ENCODE measurements around the gene DYNC1LI2.

The DYNC1LI2 gene

GRCh38 chr16:66740010-66740409 lies 11.4 kb downstream of the DYNC1LI2 start:
- Histone ChIP-seq H3K4me3 (ENCODE audit: low read length) (no peak overlapping the region), H3K36me3 (ENCODE audit: insufficient read depth, low read length) (peaks cover 96% of the 10 kb centered on the region), H3K9me3 (ENCODE audit: insufficient read depth, low read depth, low read length) (no peaks in the 10 kb centered on the region), H3K27me3 (ENCODE audit: insufficient read depth, low read length) (no peaks in the 10 kb centered on the region), H3K4me1 (ENCODE audit: insufficient read depth, low read length) (peaks cover 13% of the 10 kb centered on the region), H3K27ac (ENCODE audit: low read depth, low read length) (peak overlapping the region; percentile 28; the same call in 1 of the 2 replicates), H3K9ac (ENCODE audit: low read depth, low read length) (no peak overlapping the region)
- WGBS = 15% methylated on average over 2 of the region's 2 CpGs

DNA sequence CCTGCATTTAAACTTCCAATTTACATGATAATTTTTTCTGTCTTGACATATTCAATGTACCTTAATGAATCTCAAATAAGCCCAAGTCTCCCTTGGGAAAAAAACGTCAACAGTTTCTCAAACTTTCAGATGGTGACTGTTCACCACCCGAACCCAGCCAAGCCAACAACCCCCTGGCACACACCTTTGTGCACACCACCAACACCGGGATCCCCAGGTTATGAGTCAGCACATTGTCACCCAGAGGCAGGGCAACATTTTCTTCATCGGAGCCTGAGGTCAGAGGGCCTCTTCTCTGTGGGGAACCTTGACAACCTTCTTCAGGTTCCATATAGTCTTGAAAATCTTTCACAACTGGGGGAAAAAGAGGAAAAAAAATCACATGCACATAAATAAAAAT lies 15.5 kb downstream of the DYNC1LI2 start:
- Histone ChIP-seq H3K4me3 (ENCODE audit: low read length) (no peak overlapping the region), H3K9me3 (ENCODE audit: insufficient read depth, low read depth, low read length) (no peaks in the 10 kb centered on the region), H3K4me1 (ENCODE audit: insufficient read depth, low read length) (peaks cover 7% of the 10 kb centered on the region), H3K27me3 (ENCODE audit: insufficient read depth, low read length) (no peaks in the 10 kb centered on the region), H3K36me3 (ENCODE audit: insufficient read depth, low read length) (peaks cover 96% of the 10 kb centered on the region), H3K27ac (ENCODE audit: low read depth, low read length) (no peak overlapping the region), H3K9ac (ENCODE audit: low read depth, low read length) (no peak overlapping the region)
- 95% methylated on average over 4 of the region's 4 CpGs for WGBS

GRCh38 chr16:66731101-66731500 lies 20.3 kb downstream of the DYNC1LI2 start:
- no peaks in the 10 kb centered on the region for H3K9me3 ChIP-seq (ENCODE audit: insufficient read depth, low read depth, low read length)
- H3K27me3 ChIP-seq (ENCODE audit: insufficient read depth, low read length) = no peaks in the 10 kb centered on the region
- peaks cover 93% of the 10 kb centered on the region for H3K36me3 ChIP-seq (ENCODE audit: insufficient read depth, low read length)
- H3K9ac ChIP-seq (ENCODE audit: low read depth, low read length) = no peak overlapping the region
- no peak overlapping the region for H3K4me3 ChIP-seq (ENCODE audit: low read length)
- H3K27ac ChIP-seq (ENCODE audit: low read depth, low read length) = no peak overlapping the region
- whole genome bisulfite sequencing = 79% methylated on average over 7 of the region's 7 CpGs
- peaks cover 24% of the 10 kb centered on the region for H3K4me1 ChIP-seq (ENCODE audit: insufficient read depth, low read length)

DNA sequence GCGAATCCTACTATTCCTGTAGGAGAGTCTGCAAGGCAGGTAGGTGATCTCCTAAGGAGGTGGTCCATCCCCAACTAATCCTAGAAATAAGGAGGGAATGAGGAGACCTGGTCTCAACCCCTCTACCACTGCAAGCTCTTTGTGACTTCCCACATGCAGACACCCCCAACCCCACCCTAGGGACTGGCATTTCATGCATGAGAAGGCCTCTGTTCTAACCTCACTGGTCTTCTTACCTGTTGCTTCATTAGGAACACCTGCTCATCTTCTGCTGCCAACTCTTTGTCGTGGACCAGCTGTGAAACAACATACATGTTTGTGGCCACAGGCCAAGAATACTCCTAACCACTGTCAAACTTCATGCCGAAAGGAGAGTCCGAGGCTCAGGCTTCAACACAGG lies 22.6 kb downstream of the DYNC1LI2 start:
- Histone ChIP-seq H3K4me1 (ENCODE audit: insufficient read depth, low read length) (peaks cover 24% of the 10 kb centered on the region), H3K9ac (ENCODE audit: low read depth, low read length) (no peak overlapping the region; the same call in 1 of the 2 replicates), H3K27ac (ENCODE audit: low read depth, low read length) (peak overlapping the region; percentile 85; the same call in 1 of the 2 replicates), H3K9me3 (ENCODE audit: insufficient read depth, low read depth, low read length) (no peaks in the 10 kb centered on the region), H3K27me3 (ENCODE audit: insufficient read depth, low read length) (no peaks in the 10 kb centered on the region), H3K4me3 (ENCODE audit: low read length) (no peak overlapping the region), H3K36me3 (ENCODE audit: insufficient read depth, low read length) (peaks cover 94% of the 10 kb centered on the region)
- WGBS = 94% methylated on average over 4 of the region's 4 CpGs

DNA sequence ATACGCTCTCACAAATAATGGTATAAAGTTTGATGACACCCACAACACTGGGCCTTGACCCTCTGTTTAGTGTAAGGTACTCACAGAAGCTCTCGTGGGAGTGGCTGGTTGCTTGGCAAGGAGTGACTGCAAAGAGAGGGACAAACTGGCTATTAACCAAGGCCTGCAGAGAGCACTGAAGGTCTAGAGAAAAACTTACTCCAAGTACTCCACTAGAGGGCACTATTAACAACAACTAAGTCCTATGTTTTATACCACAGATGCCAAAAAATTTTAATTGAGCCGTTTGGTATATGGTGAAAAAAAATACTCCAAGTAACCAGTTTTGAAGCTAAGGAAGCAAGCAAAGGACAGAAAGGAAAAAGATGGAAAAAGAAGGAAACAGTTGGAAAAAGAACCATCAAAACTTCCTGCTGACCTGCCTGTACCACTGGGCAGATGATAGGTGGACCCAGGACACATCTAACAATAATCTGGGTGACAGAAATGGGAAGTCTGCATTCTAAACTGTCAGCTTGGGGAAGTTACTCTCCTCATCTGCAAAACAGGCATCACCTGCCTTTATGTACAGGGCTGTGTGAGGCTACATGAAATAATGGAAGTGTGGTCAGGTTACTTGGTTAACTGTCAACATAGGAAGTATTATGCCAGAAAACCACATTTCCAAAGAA lies 23.2 kb downstream of the DYNC1LI2 start:
- Histone ChIP-seq H3K27ac (ENCODE audit: low read depth, low read length) (peak overlapping the region; percentile 85; the same call in 1 of the 2 replicates), H3K4me1 (ENCODE audit: insufficient read depth, low read length) (peaks cover 24% of the 10 kb centered on the region), H3K9ac (ENCODE audit: low read depth, low read length) (no peak overlapping the region), H3K36me3 (ENCODE audit: insufficient read depth, low read length) (peaks cover 94% of the 10 kb centered on the region), H3K9me3 (ENCODE audit: insufficient read depth, low read depth, low read length) (no peaks in the 10 kb centered on the region), H3K4me3 (ENCODE audit: low read length) (no peak overlapping the region), H3K27me3 (ENCODE audit: insufficient read depth, low read length) (no peaks in the 10 kb centered on the region)
- 76% methylated on average over 3 of the region's 3 CpGs for WGBS

- Histone ChIP-seq H3K36me3 (ENCODE audit: insufficient read depth, low read length) (peaks cover 68% of the 10 kb centered on the region), H3K27ac (ENCODE audit: low read depth, low read length) (no peak overlapping the region), H3K27me3 (ENCODE audit: insufficient read depth, low read length) (no peaks in the 10 kb centered on the region), H3K9ac (ENCODE audit: low read depth, low read length) (no peak overlapping the region), H3K4me3 (ENCODE audit: low read length) (no peak overlapping the region), H3K9me3 (ENCODE audit: insufficient read depth, low read depth, low read length) (no peaks in the 10 kb centered on the region), H3K4me1 (ENCODE audit: insufficient read depth, low read length) (no peaks in the 10 kb centered on the region)
- 91% methylated on average over 3 of the region's 3 CpGs for WGBS
Measured at GRCh38 chr16:66720766-66721165, 30.6 kb downstream of the DYNC1LI2 start.

- Histone ChIP-seq H3K4me1 (ENCODE audit: insufficient read depth, low read length) (no peaks in the 10 kb centered on the region), H3K36me3 (ENCODE audit: insufficient read depth, low read length) (peaks cover 53% of the 10 kb centered on the region), H3K27ac (ENCODE audit: low read depth, low read length) (no peak overlapping the region), H3K4me3 (ENCODE audit: low read length) (no peak overlapping the region), H3K9me3 (ENCODE audit: insufficient read depth, low read depth, low read length) (no peaks in the 10 kb centered on the region), H3K27me3 (ENCODE audit: insufficient read depth, low read length) (no peaks in the 10 kb centered on the region), H3K9ac (ENCODE audit: low read depth, low read length) (no peak overlapping the region)
- WGBS = 95% methylated on average over 4 of the region's 4 CpGs
Measured at GRCh38 chr16:66719246-66719645, 32.2 kb downstream of the DYNC1LI2 start.

DNA sequence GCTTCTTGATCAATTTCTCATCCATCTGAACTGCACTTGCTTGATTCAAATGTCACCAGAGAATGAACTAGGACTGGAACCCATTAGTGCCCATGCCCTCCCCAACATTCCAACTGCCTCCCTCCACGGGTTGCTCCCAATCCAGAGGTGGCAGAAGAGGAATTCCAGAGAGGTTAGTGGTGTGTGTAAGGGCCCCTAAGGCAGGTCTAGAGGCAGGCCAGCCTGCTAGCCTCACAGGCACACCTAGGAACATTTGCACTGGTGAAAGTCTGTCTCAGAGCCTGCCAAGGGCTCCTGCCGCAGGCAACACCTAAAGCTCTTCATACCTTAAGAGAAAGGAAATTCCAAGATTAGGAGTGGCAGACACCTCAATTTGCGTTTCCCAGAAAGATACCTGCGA lies 33.6 kb downstream of the DYNC1LI2 start:
- H3K36me3 ChIP-seq (ENCODE audit: insufficient read depth, low read length) = peaks cover 39% of the 10 kb centered on the region
- H3K27ac ChIP-seq (ENCODE audit: low read depth, low read length) = no peak overlapping the region; the same call in 1 of the 2 replicates
- no peaks in the 10 kb centered on the region for H3K27me3 ChIP-seq (ENCODE audit: insufficient read depth, low read length)
- H3K4me3 ChIP-seq (ENCODE audit: low read length) = no peak overlapping the region
- no peaks in the 10 kb centered on the region for H3K4me1 ChIP-seq (ENCODE audit: insufficient read depth, low read length)
- no peak overlapping the region for H3K9ac ChIP-seq (ENCODE audit: low read depth, low read length)
- H3K9me3 ChIP-seq (ENCODE audit: insufficient read depth, low read depth, low read length) = no peaks in the 10 kb centered on the region
- 94% methylated on average over 3 of the region's 4 CpGs for WGBS

GRCh38 chr16:66717112-66717675 lies 34.2 kb downstream of the DYNC1LI2 start:
- no peak overlapping the region for H3K4me3 ChIP-seq (ENCODE audit: low read length)
- H3K36me3 ChIP-seq (ENCODE audit: insufficient read depth, low read length) = peaks cover 33% of the 10 kb centered on the region
- H3K9ac ChIP-seq (ENCODE audit: low read depth, low read length) = no peak overlapping the region
- WGBS = 80% methylated on average over 12 of the region's 12 CpGs
- no peak overlapping the region for H3K27ac ChIP-seq (ENCODE audit: low read depth, low read length)
- no peaks in the 10 kb centered on the region for H3K27me3 ChIP-seq (ENCODE audit: insufficient read depth, low read length)
- no peaks in the 10 kb centered on the region for H3K4me1 ChIP-seq (ENCODE audit: insufficient read depth, low read length)
- H3K9me3 ChIP-seq (ENCODE audit: insufficient read depth, low read depth, low read length) = no peaks in the 10 kb centered on the region

DNA sequence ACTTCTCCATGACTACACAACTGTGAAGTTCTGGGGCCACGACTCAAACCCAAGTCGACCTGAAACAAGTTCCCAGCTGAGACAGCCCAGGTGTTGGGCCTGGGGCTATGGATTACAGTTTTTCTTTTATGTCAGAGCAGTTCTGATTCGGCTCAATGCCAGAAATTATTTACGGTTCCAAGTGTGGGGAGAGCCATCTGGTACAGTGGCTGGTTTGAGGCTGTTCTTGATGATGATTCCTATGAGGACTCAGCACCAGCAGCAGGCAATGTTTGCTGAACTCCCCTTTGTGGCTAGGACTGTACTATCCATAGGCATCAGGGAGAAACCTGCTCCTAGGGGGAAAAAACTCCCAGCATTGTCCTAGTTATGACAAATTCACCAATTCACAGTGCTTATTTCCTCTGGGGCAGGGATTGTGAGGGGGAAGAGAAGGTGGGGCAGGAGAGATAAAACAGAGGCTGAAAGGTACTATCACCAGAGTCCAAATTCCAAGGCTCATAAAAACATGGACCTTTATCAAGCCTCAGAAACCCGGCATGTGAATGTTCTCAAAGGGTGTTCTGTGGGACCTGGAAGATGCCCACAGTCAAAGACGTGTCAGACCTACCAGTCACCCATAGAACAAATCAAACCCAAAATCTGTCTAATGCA lies 36.6 kb downstream of the DYNC1LI2 start:
- Histone ChIP-seq H3K36me3 (ENCODE audit: insufficient read depth, low read length) (peaks cover 10% of the 10 kb centered on the region), H3K27me3 (ENCODE audit: insufficient read depth, low read length) (no peaks in the 10 kb centered on the region), H3K9ac (ENCODE audit: low read depth, low read length) (no peak overlapping the region), H3K4me3 (ENCODE audit: low read length) (no peak overlapping the region), H3K4me1 (ENCODE audit: insufficient read depth, low read length) (no peaks in the 10 kb centered on the region), H3K27ac (ENCODE audit: low read depth, low read length) (no peak overlapping the region), H3K9me3 (ENCODE audit: insufficient read depth, low read depth, low read length) (peaks cover 4% of the 10 kb centered on the region; the same call in 1 of the 2 replicates)
- 74% methylated on average over 6 of the region's 6 CpGs for WGBS

DNA sequence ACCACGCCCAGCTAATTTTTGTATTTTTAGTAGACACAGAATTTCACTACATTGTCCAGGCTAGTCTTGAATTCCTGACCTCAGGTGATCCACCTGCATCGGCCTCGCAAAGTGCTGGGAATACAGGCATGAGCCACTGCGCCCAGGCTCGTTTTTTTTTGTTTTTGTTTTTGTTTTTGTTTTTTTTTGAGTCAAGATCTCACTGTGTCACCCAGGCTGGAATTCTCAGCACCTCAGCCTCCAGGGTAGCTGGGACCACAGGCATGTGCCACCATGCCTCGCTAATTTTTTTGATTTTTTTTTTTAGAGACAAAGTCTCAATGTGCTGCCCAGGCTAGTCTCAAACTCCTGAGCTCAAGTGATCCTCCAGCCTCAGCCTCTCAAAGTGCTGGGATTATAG lies 37.3 kb downstream of the DYNC1LI2 start:
- peaks cover 4% of the 10 kb centered on the region; the same call in 1 of the 2 replicates for H3K9me3 ChIP-seq (ENCODE audit: insufficient read depth, low read depth, low read length)
- no peak overlapping the region for H3K4me3 ChIP-seq (ENCODE audit: low read length)
- H3K27ac ChIP-seq (ENCODE audit: low read depth, low read length) = no peak overlapping the region
- 95% methylated on average over 6 of the region's 6 CpGs for WGBS
- no peaks in the 10 kb centered on the region for H3K4me1 ChIP-seq (ENCODE audit: insufficient read depth, low read length)
- no peak overlapping the region for H3K9ac ChIP-seq (ENCODE audit: low read depth, low read length)
- H3K36me3 ChIP-seq (ENCODE audit: insufficient read depth, low read length) = peaks cover 4% of the 10 kb centered on the region
- no peaks in the 10 kb centered on the region for H3K27me3 ChIP-seq (ENCODE audit: insufficient read depth, low read length)

Measured in HUES64 (cell line).